PC-9 (cell line): Measurements from ENCODE around the gene PRRT1B. TPM values are rescaled to one million over a fixed set of nuclear protein-coding genes. Genes with fewer than 3 reads are reported as not detected.
A peak's percentile ranks its signal among the peaks of the same experiment; 100 is the strongest.

ENCODE experiments used
- BruUV-seq: library from RNA; stranded (reverse); fragments of 400-500 nt; replicated peaks from 2 replicates; lab custom pipeline; 2021; lab: Mats Ljungman, UMichigan
- CTCF ChIA-PET: fragments of 300-600 bp; sonication (Branson Sonifier 250); formaldehyde crosslinking; loops from one replicate; lab custom pipeline; 2022; ENCODE audit warnings: antibody characterized with exemption; lab: Charles Lee
- POLR2A ChIA-PET: fragments of 300-600 bp; sonication (Branson Sonifier 250); formaldehyde crosslinking; loops from one replicate; lab custom pipeline; 2022; ENCODE audit warnings: antibody characterized with exemption; ENCODE audit not compliant: unreplicated experiment; lab: Charles Lee
- DNase-seq, 2 experiments: peaks; one replicate each; pipeline versions ENCODE4 v3.0.0 to v3.0.0-alpha.2; 2015 to 2022; ENCODE audit warnings: mixed read lengths in 1 of 2
- H2AFZ ChIP-seq: fragments of 200-600 bp; sonication (generic); 2 replicates; pipeline ENCODE4 v1.8.1; 2017; ENCODE audit warnings: antibody characterized with exemption
- H3F3A ChIP-seq: fragments of 200-600 bp; sonication (generic); 2 replicates; pipeline ENCODE4 v1.8.1; 2017; ENCODE audit warnings: antibody characterized with exemption, mild to moderate bottlenecking, low read depth; ENCODE audit not compliant: insufficient read depth
- H3K27ac ChIP-seq: fragments of 200-600 bp; sonication (generic); 2 replicates; pipeline ENCODE4 v1.6.1; 2016; ENCODE audit warnings: mixed run types
- H3K27me3 ChIP-seq: fragments of 200-600 bp; sonication (generic); 2 replicates; pipeline ENCODE4 v1.6.1; 2016; ENCODE audit warnings: low read depth, mixed run types; ENCODE audit not compliant: insufficient read depth
- H3K36me3 ChIP-seq: fragments of 200-600 bp; sonication (generic); 2 replicates; pipeline ENCODE4 v1.6.1; 2016; ENCODE audit warnings: low read depth, mixed run types
- H3K4me1 ChIP-seq: fragments of 200-600 bp; sonication (generic); replicated peaks from 2 replicates; pipeline ENCODE4 v1.6.1; 2016; ENCODE audit warnings: mixed run types; ENCODE audit not compliant: insufficient read depth
- H3K4me2 ChIP-seq: fragments of 200-600 bp; sonication (generic); 2 replicates; pipeline ENCODE4 v1.6.1; 2017; ENCODE audit warnings: mixed run types
- H3K4me3 ChIP-seq: fragments of 200-600 bp; sonication (generic); 2 replicates; pipeline ENCODE4 v1.6.1; 2016; ENCODE audit warnings: mixed run types
- H3K79me2 ChIP-seq: fragments of 200-600 bp; sonication (generic); 2 replicates; pipeline ENCODE4 v1.6.1; 2017; ENCODE audit warnings: low read depth, mixed run types
- H3K9me2 ChIP-seq: fragments of 200-600 bp; sonication (generic); 2 replicates; pipeline ENCODE4 v1.8.1; 2017; ENCODE audit warnings: mild to moderate bottlenecking; ENCODE audit not compliant: insufficient read depth
- H3K9me3 ChIP-seq: fragments of 200-600 bp; sonication (generic); 2 replicates; pipeline ENCODE4 v1.8.1; 2016; ENCODE audit warnings: low read depth; ENCODE audit not compliant: insufficient read depth
- H4K20me1 ChIP-seq: fragments of 200-600 bp; sonication (generic); 2 replicates; pipeline ENCODE4 v1.8.1; 2017; ENCODE audit not compliant: insufficient read depth
- EZH2 ChIP-seq: fragments of 200-600 bp; sonication (generic); IDR thresholded peaks from 2 replicates; pipeline ENCODE4 v1.8.0; 2017; ENCODE audit warnings: antibody characterized with exemption, low read depth
- intact Hi-C: fragments of 100-400 bp; cut with micrococcal nuclease; formaldehyde crosslinking; loops from one replicate; pipeline ENCODE4 v1.10.0; 2022; ENCODE audit not compliant: unreplicated experiment
- total RNA-seq: library from RNA; stranded (reverse); gene quantifications from 2 replicates; pipeline ENCODE4 v1.2.3, GENCODE V29; 2021
- TF ChIP-seq, protein P1 (sequence below): fragments of 200-600 bp; sonication (generic); conservative IDR thresholded peaks from 2 replicates; pipeline ENCODE4 v1.6.1; 2017; ENCODE audit warnings: mixed run types, antibody characterized with exemption, mild to moderate bottlenecking, moderate library complexity

PRRT1B gene
- total RNA-seq, 1 experiment from 2014 or later = not detected

DNA sequence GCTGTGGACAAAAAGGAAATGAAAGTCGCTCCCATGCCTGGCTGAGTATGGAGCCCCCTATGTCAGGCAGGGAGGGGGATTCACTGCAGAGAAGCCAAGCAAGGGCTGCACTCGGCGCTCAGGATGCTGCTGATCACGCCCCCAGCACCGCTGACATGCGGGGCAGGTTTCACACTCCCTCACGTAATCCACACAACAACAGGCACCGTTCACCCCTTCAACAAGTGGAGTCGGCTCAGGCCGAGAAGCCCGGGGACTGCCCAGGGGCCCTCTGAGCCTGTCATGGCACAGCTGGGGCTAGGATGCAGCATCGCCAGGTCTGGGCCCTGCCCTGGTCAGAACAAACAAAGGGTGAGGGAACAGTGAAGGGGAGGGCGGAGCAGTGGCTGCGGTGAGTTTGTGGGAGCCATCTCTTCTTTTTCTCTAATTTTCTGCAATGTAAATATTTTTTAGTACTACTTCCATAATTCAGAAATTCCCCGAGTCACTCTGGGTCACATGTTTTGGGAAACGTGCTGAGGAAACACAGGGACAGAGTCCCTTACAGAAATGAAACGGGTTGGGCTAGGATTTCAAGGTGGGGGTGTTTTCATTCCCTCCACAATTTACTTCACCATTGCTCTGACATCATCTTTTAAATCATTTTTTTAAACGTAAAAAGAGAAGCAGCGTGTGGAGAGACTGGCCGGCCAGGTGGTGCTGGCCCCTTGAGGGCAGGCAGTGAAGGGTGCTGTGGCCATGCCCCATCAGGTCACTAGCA lies 49.8 kb downstream of the PRRT1B start:
- H3K36me3 ChIP-seq = no peaks in the 10 kb centered on the region
- TF ChIP-seq EZH2 = no peak
- TF ChIP-seq, protein P1, sequence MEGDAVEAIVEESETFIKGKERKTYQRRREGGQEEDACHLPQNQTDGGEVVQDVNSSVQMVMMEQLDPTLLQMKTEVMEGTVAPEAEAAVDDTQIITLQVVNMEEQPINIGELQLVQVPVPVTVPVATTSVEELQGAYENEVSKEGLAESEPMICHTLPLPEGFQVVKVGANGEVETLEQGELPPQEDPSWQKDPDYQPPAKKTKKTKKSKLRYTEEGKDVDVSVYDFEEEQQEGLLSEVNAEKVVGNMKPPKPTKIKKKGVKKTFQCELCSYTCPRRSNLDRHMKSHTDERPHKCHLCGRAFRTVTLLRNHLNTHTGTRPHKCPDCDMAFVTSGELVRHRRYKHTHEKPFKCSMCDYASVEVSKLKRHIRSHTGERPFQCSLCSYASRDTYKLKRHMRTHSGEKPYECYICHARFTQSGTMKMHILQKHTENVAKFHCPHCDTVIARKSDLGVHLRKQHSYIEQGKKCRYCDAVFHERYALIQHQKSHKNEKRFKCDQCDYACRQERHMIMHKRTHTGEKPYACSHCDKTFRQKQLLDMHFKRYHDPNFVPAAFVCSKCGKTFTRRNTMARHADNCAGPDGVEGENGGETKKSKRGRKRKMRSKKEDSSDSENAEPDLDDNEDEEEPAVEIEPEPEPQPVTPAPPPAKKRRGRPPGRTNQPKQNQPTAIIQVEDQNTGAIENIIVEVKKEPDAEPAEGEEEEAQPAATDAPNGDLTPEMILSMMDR = no peak
- H3K4me2 ChIP-seq = no peak overlapping the region
- DNase-seq = no peak
- H3K79me2 ChIP-seq = no peaks in the 10 kb centered on the region
- no peak overlapping the region for H3K27ac ChIP-seq
- ChIA-PET POLR2A (no interaction called here), CTCF (no interaction called here)
- intact Hi-C loops = loop anchor here (1.0 to 5.0 kb wide), 2 partner anchors 42 to 138 kb away; no protein-coding TSS in a partner anchor
- H3K9me3 ChIP-seq = no peaks in the 10 kb centered on the region
- no peaks in the 10 kb centered on the region for H4K20me1 ChIP-seq
- H3K4me3 ChIP-seq = no peak overlapping the region
- peaks cover 10% of the 10 kb centered on the region for H3K4me1 ChIP-seq
- H3F3A ChIP-seq = no peaks in the 10 kb centered on the region
- H2AFZ ChIP-seq = no peak overlapping the region
- no TSS peak for BruUV-seq
- no peaks in the 10 kb centered on the region for H3K27me3 ChIP-seq
- H3K9me2 ChIP-seq = no peaks in the 10 kb centered on the region

GRCh38 chr9:131595696-131596429 lies 50.5 kb downstream of the PRRT1B start:
- Histone ChIP-seq H3K4me1 (peaks cover 10% of the 10 kb centered on the region), H3K27ac (peak overlapping the region; percentile 16; the same call in 1 of the 2 replicates), H3K9me3 (no peaks in the 10 kb centered on the region), H3K79me2 (no peaks in the 10 kb centered on the region), H3K36me3 (no peaks in the 10 kb centered on the region), H3F3A (no peaks in the 10 kb centered on the region), H3K9me2 (no peaks in the 10 kb centered on the region), H4K20me1 (no peaks in the 10 kb centered on the region), H2AFZ (no peak overlapping the region), H3K27me3 (no peaks in the 10 kb centered on the region), H3K4me3 (no peak overlapping the region), H3K4me2 (no peak overlapping the region)
- peak in 1 of 2 experiments; percentile 26 for DNase-seq
- TF ChIP-seq, protein P1 = no peak
- TF ChIP-seq EZH2 = no peak
- intact Hi-C loops = loop anchor here (1.0 kb wide), 1 partner anchor 137 kb away; no protein-coding TSS in a partner anchor
- ChIA-PET POLR2A (no interaction called here), CTCF (no interaction called here)
- no TSS peak for BruUV-seq

DNA sequence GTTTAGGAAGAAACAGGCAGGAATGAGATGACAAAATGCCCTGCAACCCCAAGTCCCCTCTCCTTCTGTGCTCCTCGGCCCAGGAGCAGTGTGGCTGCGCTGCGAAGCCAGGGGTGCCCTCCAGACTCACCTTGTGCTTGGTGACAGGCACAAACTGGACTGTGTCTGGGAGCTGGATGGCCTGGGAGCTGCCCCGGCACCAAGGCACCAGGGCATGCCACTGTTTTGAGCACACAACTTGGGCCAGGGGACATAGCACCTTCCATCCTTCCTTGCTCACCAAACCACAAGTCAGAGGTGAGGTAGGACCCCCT lies 51.1 kb downstream of the PRRT1B start:
- Histone ChIP-seq H3K27ac (no peak overlapping the region), H3K4me2 (no peak overlapping the region), H3K4me3 (no peak overlapping the region), H2AFZ (no peak overlapping the region), H3K27me3 (no peaks in the 10 kb centered on the region), H3K9me2 (no peaks in the 10 kb centered on the region), H3K79me2 (no peaks in the 10 kb centered on the region), H3K9me3 (no peaks in the 10 kb centered on the region), H4K20me1 (no peaks in the 10 kb centered on the region), H3F3A (no peaks in the 10 kb centered on the region), H3K4me1 (peaks cover 10% of the 10 kb centered on the region), H3K36me3 (no peaks in the 10 kb centered on the region)
- POLR2A ChIA-PET = no interaction called here
- BruUV-seq = no TSS peak
- TF ChIP-seq, protein P1 = no peak
- TF ChIP-seq EZH2 = no peak
- CTCF ChIA-PET = no interaction called here
- no peak for DNase-seq
- intact Hi-C loops = no loop called here
